ENCODE data around the gene MIS18A. TPM values are rescaled to one million over a fixed set of nuclear protein-coding genes. Genes with fewer than 3 reads are reported as not detected.

MIS18A gene
- total and polyA plus RNA-seq, 2 experiments from 2014 or later = 15.1 to 17.8 TPM

DNA sequence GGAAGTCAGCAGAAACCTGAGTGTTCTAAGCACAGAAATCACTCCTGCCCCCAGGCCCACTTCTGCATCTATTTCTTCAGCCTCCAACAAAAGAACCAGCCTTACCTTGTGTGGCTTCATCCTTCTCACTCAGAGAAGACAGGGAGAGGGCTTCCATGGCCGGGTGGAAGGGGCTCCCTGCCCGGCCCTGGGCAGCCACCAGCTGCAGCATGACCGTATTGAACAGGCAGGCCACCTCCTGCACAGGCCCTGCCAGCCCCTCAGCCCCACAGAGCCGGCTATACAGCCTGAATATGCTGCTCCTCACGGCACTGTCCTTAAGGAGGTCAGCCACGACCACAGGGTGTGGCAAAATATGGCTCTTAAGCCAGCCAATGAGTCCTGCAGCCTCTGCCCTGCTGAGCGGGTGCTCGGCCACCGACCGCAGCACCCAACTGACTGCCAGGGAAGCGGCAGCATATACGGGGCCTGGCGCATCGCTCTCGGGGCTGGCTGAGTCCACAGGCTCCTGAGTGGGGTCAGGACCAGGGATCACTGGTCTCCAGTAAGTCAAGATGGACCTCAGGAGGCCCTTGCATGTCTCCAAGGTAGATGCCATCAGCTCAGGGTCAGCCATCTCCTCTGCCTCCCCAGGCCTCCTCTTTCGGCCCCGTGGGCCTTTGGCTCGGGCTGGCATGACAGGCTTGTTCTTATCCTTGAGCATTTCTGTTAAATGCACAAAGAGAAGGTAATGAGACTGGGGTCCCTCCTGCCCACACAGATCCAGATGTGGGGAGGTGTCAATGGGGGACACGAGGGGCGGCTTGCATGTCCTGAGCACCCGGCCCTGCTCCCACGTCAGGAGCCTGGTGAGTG, 37.7 kb upstream of the MIS18A start:
- no peaks in the 10 kb centered on the region for H3K9me3 ChIP-seq (ENCODE audit: low read depth)
- TF ChIP-seq CTCF (IDR thresholded peaks at IDR 0.05; ENCODE audit: low read depth, low read length) = no peak
- H3K4me3 ChIP-seq = no peak overlapping the region
- H3K36me3 ChIP-seq = peaks cover 30% of the 10 kb centered on the region
- no peak overlapping the region for H3K27ac ChIP-seq
- DNase-seq (ENCODE audit: low read depth in 1 of 2, low spot score in 1 of 2) = no peak
- H3K4me1 ChIP-seq (ENCODE audit: low read depth) = no peaks in the 10 kb centered on the region
- no peaks in the 10 kb centered on the region for H3K27me3 ChIP-seq

DNA sequence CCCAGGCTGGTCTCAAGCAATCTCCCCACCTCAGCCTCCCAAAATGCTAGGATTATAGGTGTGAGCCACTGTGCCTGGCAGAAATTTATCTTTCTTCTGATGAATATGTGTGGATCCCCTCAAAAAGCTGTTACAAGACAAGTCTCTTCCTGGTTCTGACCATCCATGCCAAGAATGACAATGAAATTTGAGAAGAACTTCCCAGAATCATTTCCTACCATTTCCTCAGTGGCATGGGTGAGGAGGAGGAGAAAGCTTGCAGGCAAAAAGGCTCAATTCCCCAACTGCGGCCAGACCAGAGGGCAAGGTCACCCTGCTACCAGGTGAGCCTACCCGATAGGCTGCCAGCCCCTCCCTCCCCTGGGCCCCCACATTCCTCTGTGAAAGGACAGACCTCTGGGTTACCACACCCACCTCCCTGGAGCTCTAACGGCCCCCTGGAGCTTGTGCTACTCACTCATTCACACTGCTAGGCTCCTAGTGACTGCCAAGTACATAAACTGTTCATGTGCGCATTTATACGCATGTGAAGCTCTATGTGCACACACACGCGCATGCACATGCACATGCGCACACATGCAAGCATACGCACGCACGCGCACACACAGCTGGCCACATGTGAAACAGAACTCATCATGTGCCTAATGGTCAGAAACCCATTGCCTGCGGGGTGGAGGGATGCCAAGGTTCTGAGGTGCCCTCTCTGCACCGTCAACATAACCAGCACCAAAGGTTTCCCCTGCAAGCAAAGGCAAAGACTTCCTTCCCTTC, 36.8 kb upstream of the MIS18A start:
- H3K4me3 ChIP-seq = no peak overlapping the region
- no peak for DNase-seq (ENCODE audit: low read depth in 1 of 2, low spot score in 1 of 2)
- H3K4me1 ChIP-seq (ENCODE audit: low read depth) = no peaks in the 10 kb centered on the region
- TF ChIP-seq CTCF (IDR thresholded peaks at IDR 0.05; ENCODE audit: low read depth, low read length) = no peak
- H3K27me3 ChIP-seq = no peaks in the 10 kb centered on the region
- no peak overlapping the region for H3K27ac ChIP-seq
- H3K36me3 ChIP-seq = peaks cover 30% of the 10 kb centered on the region
- no peaks in the 10 kb centered on the region for H3K9me3 ChIP-seq (ENCODE audit: low read depth)

DNA sequence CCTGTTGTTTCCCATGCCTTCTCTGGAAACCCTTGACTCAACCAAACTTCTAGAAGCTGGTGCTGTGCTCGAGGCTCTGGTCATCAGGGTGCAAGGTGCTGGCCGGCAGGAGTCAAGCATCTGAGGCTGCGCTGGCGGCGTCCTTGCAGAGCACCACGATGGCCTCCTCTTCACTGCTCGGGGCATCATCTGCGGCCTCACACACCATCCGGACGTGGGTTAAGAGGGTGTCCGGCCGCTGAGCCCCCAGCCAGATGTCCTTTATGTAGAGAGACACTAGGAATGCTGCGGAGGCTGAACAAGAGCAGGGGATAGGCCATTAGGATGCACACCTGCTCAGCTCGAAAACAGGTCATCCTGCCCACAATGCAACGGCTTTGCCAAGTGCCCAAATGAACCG, 36.0 kb upstream of the MIS18A start:
- TF ChIP-seq CTCF (IDR thresholded peaks at IDR 0.05; ENCODE audit: low read depth, low read length) = no peak
- H3K36me3 ChIP-seq = peaks cover 26% of the 10 kb centered on the region
- no peak for DNase-seq (ENCODE audit: low read depth in 1 of 2, low spot score in 1 of 2)
- no peak overlapping the region for H3K27ac ChIP-seq
- no peaks in the 10 kb centered on the region for H3K4me1 ChIP-seq (ENCODE audit: low read depth)
- no peak overlapping the region for H3K4me3 ChIP-seq
- H3K27me3 ChIP-seq = no peaks in the 10 kb centered on the region
- no peaks in the 10 kb centered on the region for H3K9me3 ChIP-seq (ENCODE audit: low read depth)

DNA sequence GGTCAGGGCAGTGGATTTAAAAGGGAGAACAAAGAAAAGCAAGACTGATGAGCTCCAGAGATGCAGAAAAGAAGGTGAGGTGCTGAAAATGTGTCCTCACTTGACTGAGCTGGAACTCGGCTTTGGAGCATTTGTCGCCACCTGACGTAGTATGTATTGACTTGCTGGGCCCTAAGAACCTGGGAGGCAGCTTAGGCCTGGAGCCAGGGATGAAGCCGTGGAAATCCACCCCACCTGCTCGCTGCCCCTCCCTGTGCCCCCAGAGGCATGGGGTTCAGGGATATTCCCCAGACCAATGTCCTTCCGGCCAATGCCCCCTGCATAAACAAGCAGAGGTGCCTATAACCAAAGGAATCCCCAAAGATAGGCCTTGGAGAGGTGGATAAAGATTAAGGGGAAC, 34.1 kb upstream of the MIS18A start:
- H3K9me3 ChIP-seq (ENCODE audit: low read depth) = no peaks in the 10 kb centered on the region
- H3K4me3 ChIP-seq = no peak overlapping the region
- no peak for DNase-seq (ENCODE audit: low read depth in 1 of 2, low spot score in 1 of 2)
- H3K27ac ChIP-seq = no peak overlapping the region
- no peak for TF ChIP-seq CTCF (IDR thresholded peaks at IDR 0.05; ENCODE audit: low read depth, low read length)
- peaks cover 13% of the 10 kb centered on the region for H3K36me3 ChIP-seq
- no peaks in the 10 kb centered on the region for H3K4me1 ChIP-seq (ENCODE audit: low read depth)
- no peaks in the 10 kb centered on the region for H3K27me3 ChIP-seq

GRCh38 chr21:32312326-32312725, 33.5 kb upstream of the MIS18A start:
- TF ChIP-seq CTCF (IDR thresholded peaks at IDR 0.05; ENCODE audit: low read depth, low read length) = no peak
- no peak for DNase-seq (ENCODE audit: low read depth in 1 of 2, low spot score in 1 of 2)
- no peaks in the 10 kb centered on the region for H3K4me1 ChIP-seq (ENCODE audit: low read depth)
- H3K36me3 ChIP-seq = peaks cover 8% of the 10 kb centered on the region
- no peaks in the 10 kb centered on the region for H3K9me3 ChIP-seq (ENCODE audit: low read depth)
- no peaks in the 10 kb centered on the region for H3K27me3 ChIP-seq
- no peak overlapping the region for H3K4me3 ChIP-seq
- no peak overlapping the region for H3K27ac ChIP-seq

All from cardiac muscle cell (in vitro differentiated cells and primary cell).